HEK293T (cell line): Measurements from ENCODE around the gene ARHGEF19.

Experiments used
- NFRKB ChIP-seq: fragments of 450-650 bp; IDR thresholded peaks from 2 replicates; pipeline ENCODE4 v1.6.1; 2016; ENCODE audit warnings: mild to moderate bottlenecking, moderate library complexity
- SP1 ChIP-seq: fragments of 450-650 bp; IDR thresholded peaks from 2 replicates; pipeline ENCODE4 v1.6.1; 2017

DNA sequence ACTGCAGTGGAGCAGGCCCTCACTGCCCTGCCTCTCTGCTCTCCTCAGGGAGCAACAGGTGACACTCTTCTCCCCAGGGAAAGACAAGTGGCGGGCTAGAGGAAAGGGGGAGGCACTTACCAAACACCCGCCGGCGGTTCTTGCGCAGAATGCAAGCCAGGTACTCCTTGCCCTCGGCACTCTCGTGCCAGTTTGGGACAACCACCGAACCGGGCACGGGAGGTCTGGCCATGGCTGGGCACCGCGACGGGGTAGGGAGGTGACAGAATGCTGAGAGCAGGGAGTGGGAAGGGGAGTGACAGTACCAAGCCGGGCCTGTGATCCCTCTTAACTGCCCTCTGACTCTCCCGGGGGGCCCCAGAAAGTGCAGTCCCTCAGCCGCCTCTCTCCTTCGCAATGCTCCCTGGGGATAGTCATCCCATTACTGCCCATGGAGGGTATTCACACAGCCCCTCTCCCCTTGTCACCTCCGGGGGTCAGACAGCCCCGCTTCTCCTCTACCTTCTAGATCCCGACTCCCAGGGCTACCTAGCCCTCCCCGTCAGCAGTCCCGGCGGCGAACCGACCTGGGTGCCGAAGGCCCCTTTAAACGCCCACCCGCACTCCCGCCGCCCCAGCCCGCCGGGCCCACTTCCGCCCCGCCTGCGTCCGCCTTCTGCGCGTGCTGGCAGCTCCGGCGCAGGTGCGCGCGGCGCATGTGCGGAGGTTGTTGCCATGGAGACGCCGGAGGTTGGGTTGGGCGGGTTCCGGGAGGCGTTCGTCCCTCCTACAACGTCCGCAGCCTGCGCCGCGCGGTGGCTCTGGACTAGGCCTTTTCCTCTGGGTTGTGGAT lies 24.3 kb upstream of the ARHGEF19 start, which contains the start of gene CPLANE2:
- TF ChIP-seq NFRKB (no peak), SP1 (no peak)
